ENCODE data around the gene PGAM4.

DNA sequence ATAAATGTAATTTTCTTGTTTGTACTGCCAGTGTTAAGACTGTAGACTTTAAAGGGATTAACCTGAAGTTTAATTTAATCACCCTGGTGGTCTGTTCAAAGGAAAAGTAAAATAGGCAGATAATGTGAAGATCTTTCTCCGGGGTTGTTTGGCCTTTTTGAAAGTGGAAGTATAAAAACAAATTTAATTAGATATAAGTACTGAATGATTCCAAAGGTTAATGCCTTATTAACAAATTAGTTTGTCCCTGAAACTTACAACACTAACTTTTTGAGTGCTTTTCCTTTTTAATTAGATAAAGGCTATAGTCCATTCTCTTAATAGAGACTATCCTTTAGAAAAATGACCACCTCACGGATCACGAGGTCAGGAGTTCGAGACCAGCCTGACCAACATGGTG, 10.4 kb upstream of the PGAM4 start:
- TF ChIP-seq, protein P1, sequence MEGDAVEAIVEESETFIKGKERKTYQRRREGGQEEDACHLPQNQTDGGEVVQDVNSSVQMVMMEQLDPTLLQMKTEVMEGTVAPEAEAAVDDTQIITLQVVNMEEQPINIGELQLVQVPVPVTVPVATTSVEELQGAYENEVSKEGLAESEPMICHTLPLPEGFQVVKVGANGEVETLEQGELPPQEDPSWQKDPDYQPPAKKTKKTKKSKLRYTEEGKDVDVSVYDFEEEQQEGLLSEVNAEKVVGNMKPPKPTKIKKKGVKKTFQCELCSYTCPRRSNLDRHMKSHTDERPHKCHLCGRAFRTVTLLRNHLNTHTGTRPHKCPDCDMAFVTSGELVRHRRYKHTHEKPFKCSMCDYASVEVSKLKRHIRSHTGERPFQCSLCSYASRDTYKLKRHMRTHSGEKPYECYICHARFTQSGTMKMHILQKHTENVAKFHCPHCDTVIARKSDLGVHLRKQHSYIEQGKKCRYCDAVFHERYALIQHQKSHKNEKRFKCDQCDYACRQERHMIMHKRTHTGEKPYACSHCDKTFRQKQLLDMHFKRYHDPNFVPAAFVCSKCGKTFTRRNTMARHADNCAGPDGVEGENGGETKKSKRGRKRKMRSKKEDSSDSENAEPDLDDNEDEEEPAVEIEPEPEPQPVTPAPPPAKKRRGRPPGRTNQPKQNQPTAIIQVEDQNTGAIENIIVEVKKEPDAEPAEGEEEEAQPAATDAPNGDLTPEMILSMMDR (IDR thresholded peaks at IDR 0.05), result no peak
- TF ChIP-seq, protein P2, sequence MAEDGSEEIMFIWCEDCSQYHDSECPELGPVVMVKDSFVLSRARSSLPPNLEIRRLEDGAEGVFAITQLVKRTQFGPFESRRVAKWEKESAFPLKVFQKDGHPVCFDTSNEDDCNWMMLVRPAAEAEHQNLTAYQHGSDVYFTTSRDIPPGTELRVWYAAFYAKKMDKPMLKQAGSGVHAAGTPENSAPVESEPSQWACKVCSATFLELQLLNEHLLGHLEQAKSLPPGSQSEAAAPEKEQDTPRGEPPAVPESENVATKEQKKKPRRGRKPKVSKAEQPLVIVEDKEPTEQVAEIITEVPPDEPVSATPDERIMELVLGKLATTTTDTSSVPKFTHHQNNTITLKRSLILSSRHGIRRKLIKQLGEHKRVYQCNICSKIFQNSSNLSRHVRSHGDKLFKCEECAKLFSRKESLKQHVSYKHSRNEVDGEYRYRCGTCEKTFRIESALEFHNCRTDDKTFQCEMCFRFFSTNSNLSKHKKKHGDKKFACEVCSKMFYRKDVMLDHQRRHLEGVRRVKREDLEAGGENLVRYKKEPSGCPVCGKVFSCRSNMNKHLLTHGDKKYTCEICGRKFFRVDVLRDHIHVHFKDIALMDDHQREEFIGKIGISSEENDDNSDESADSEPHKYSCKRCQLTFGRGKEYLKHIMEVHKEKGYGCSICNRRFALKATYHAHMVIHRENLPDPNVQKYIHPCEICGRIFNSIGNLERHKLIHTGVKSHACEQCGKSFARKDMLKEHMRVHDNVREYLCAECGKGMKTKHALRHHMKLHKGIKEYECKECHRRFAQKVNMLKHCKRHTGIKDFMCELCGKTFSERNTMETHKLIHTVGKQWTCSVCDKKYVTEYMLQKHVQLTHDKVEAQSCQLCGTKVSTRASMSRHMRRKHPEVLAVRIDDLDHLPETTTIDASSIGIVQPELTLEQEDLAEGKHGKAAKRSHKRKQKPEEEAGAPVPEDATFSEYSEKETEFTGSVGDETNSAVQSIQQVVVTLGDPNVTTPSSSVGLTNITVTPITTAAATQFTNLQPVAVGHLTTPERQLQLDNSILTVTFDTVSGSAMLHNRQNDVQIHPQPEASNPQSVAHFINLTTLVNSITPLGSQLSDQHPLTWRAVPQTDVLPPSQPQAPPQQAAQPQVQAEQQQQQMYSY (CRISPR knock-in tag; IDR thresholded peaks at IDR 0.05), result no peak
